Kidney (tissue), 22 donors: ENCODE measurements around the gene PRR15L. TPM values are rescaled to one million over a fixed set of nuclear protein-coding genes. Genes with fewer than 3 reads are reported as not detected.

Source experiments
- DNase-seq, 5 donors: peaks; one replicate each; pipeline ENCODE4 v3.0.0-alpha.2; 2013 to 2020
- FAIRE-seq: peaks from 2 replicates; lab custom pipeline; 2012; peaks lifted over from hg19 to GRCh38; lab: Jason Lieb, UNC
- H3K27ac ChIP-seq, 2 donors: one replicate each; pipeline ENCODE4 v1.7.0; 2013; ENCODE audit warnings: low read depth in 2 of 2, low read length in 2 of 2, inconsistent platforms in 1 of 2
- H3K27me3 ChIP-seq: one replicate; pipeline ENCODE4 v1.7.1; 2013; ENCODE audit warnings: low read length, inconsistent platforms; ENCODE audit not compliant: control insufficient read depth, insufficient read depth
- H3K36me3 ChIP-seq, 3 donors: one replicate each; pipeline versions ENCODE4 v1.7.0 to v1.7.1; 2013; ENCODE audit warnings: low read length in 3 of 3, control low read depth in 1 of 3, inconsistent platforms in 1 of 3; ENCODE audit not compliant: insufficient read depth in 3 of 3, control insufficient read depth in 2 of 3
- H3K4me1 ChIP-seq, 3 donors: one replicate each; pipeline versions ENCODE4 v1.7.0 to v1.7.1; 2013; ENCODE audit warnings: low read length in 3 of 3, inconsistent platforms in 1 of 3, low read depth in 1 of 3; ENCODE audit not compliant: control insufficient read depth in 2 of 3, insufficient read depth in 2 of 3
- H3K4me3 ChIP-seq, 3 donors: one replicate each; pipeline versions ENCODE4 v1.7.0 to v1.8.1; 2013; ENCODE audit warnings: low read length in 3 of 3, control low read depth in 1 of 3, inconsistent platforms in 1 of 3
- H3K9ac ChIP-seq, 3 donors: one replicate each; pipeline versions ENCODE4 v1.7.0 to v1.7.1; 2013; ENCODE audit warnings: low read length in 3 of 3, control low read depth in 1 of 3, inconsistent platforms in 1 of 3
- H3K9me3 ChIP-seq, 3 donors: one replicate each; pipeline versions ENCODE4 v1.7.0 to v1.7.1; 2013; ENCODE audit warnings: low read length in 3 of 3, control low read depth in 1 of 3, inconsistent platforms in 1 of 3; ENCODE audit not compliant: control insufficient read depth in 2 of 3, insufficient read depth in 1 of 3
- intact Hi-C: fragments of 100-400 bp; cut with DNase I; formaldehyde crosslinking; loops from one replicate; pipeline ENCODE4 v1.11.1; 2022
- long read RNA-seq, 10 donors: library from polyadenylated mRNA in 1 of 10; unstranded in 1 of 10; transcript quantifications; one replicate each; pipeline ENCODE4 v2.0.0 and lab custom pipeline, GENCODE V29; 2021 to 2026
- polyA plus RNA-seq: library from polyadenylated mRNA; stranded (reverse); fragments of 350-450 nt; fragmentation: Illumina TruSeq; extraction: RNeasy Lipid Tissue Mini Kit (QIAGEN cat#74804); gene quantifications from one replicate; pipeline ENCODE4 v1.2.3, GENCODE V29; 2014; ENCODE audit warnings: low read depth, low replicate concordance; ENCODE audit not compliant: insufficient read depth
- total RNA-seq: library from RNA; stranded (reverse); fragmentation: NEBNext Ultra II Directional; extraction: Animal tissue kit (Norgen Biotek cat#: 25700); gene quantifications from one replicate; pipeline ENCODE4 v1.2.1, GENCODE V29; 2021
- TF ChIP-seq, protein P1 (sequence below): IDR thresholded peaks from 3 replicates; pipeline ENCODE4 v1.5.1; 2012; ENCODE audit warnings: mild to moderate bottlenecking, moderate library complexity, borderline replicate concordance; ENCODE audit not compliant: insufficient read depth; ENCODE audit errors: extremely low read depth
- donor health status: control.
- donor health status: control.
- donor health status: control.
- donor health status: control.
- donor health status: control.
- donor health status: DM: yes; HTN: yes; CAD: no.
- donor health status: Normal renal cell carcinoma (clear cell type).

PRR15L gene, protein sequence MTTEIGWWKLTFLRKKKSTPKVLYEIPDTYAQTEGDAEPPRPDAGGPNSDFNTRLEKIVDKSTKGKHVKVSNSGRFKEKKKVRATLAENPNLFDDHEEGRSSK
- total RNA-seq (105 TPM), polyA plus RNA-seq (64.5 TPM)
- long read RNA-seq, donor 1, transcript PRR15L-201 (2 exons, 1,519 nt), result major isoform, 5 of 5 reads
- long read RNA-seq, donor 1, partial matches to known transcripts, result 0 of 5 reads
- long read RNA-seq, donor 1, other reads (novel, unspliced or antisense), result 0 of 5 reads
- long read RNA-seq, donor 2, transcript PRR15L-201 (2 exons, 1,519 nt), result major isoform, 5 of 5 reads
- long read RNA-seq, donor 2, partial matches to known transcripts, result 0 of 5 reads
- long read RNA-seq, donor 2, other reads (novel, unspliced or antisense), result 0 of 5 reads
- long read RNA-seq, donor 3, transcript PRR15L-201 (2 exons, 1,519 nt), result major isoform, 10 of 10 reads
- long read RNA-seq, donor 3, partial matches to known transcripts, result 0 of 10 reads
- long read RNA-seq, donor 3, other reads (novel, unspliced or antisense), result 0 of 10 reads
- long read RNA-seq, donor 4, partial matches to known transcripts, result 0 of 4 reads
- long read RNA-seq, donor 4, other reads (novel, unspliced or antisense), result 0 of 4 reads
- long read RNA-seq, donor 5, partial matches to known transcripts, result 0 of 1 reads
- long read RNA-seq, donor 5, other reads (novel, unspliced or antisense), result 0 of 1 reads
- long read RNA-seq, donor 6, transcript PRR15L-201 (2 exons, 1,519 nt), result major isoform, 12 of 12 reads
- long read RNA-seq, donor 6, partial matches to known transcripts, result 0 of 12 reads
- long read RNA-seq, donor 6, other reads (novel, unspliced or antisense), result 0 of 12 reads
- long read RNA-seq, donor 7, transcript PRR15L-201 (2 exons, 1,519 nt), result major isoform, 45 of 76 reads
- long read RNA-seq, donor 7, partial matches to known transcripts, result 18 of 76 reads
- long read RNA-seq, donor 7, other reads (novel, unspliced or antisense), result 13 of 76 reads
- long read RNA-seq, donor 8, partial matches to known transcripts, result 0 of 4 reads
- long read RNA-seq, donor 8, other reads (novel, unspliced or antisense), result 0 of 4 reads
- long read RNA-seq, donor 9, partial matches to known transcripts, result 0 of 3 reads
- long read RNA-seq, donor 9, other reads (novel, unspliced or antisense), result 0 of 3 reads
- long read RNA-seq, donor 10, result 0 reads

DNA sequence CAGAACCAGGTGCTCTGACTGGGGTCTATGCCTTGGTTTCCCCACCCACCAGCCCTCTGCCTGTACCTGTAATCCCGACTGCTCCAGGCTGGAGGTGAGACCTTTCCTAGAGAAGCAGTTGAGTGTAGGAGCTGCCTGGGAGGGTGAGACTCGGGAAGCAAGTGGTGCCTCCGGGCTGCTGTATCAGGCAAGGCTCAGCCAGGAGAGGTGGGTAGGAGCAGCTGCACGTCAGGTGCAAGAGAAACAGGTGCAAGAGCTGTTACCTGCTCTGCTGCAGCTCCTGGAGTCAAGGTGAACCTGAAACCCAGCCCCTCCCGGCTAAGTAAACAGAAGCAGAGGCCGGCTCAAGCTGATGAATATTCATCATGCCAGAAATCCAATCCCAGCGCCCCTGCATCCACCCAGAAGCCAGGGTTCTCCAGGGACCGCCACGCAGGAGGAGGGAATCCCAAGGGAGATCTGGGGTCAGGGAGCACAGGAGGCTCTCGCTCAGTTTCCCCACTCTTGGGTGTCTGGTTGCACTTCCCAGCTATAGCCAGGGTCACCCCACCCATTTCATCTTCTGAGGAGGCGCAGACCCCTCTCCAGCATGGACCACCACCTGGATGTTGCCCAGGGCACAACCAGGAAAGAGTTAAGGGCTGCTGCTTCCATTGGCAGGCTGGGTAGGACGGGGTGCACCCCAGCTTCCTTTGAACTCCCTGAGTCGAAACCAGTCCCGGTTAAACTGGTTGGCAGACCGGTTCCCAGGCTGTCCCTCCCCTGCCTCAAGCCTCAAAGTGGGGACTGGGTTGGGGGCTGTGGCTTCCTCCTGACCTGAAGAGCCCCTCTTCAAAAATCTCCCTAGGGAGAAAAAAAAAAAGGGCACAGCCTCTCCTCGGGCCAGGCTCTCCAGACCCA lies at the start of gene PRR15L:
Gene PRR15L, minus strand, starts transcription at position 293 of the 900 bp plus-strand sequence. CDS start 4,649 bp downstream, outside the sequence.
- TF ChIP-seq, protein P1, sequence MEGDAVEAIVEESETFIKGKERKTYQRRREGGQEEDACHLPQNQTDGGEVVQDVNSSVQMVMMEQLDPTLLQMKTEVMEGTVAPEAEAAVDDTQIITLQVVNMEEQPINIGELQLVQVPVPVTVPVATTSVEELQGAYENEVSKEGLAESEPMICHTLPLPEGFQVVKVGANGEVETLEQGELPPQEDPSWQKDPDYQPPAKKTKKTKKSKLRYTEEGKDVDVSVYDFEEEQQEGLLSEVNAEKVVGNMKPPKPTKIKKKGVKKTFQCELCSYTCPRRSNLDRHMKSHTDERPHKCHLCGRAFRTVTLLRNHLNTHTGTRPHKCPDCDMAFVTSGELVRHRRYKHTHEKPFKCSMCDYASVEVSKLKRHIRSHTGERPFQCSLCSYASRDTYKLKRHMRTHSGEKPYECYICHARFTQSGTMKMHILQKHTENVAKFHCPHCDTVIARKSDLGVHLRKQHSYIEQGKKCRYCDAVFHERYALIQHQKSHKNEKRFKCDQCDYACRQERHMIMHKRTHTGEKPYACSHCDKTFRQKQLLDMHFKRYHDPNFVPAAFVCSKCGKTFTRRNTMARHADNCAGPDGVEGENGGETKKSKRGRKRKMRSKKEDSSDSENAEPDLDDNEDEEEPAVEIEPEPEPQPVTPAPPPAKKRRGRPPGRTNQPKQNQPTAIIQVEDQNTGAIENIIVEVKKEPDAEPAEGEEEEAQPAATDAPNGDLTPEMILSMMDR, result no peak

DNA sequence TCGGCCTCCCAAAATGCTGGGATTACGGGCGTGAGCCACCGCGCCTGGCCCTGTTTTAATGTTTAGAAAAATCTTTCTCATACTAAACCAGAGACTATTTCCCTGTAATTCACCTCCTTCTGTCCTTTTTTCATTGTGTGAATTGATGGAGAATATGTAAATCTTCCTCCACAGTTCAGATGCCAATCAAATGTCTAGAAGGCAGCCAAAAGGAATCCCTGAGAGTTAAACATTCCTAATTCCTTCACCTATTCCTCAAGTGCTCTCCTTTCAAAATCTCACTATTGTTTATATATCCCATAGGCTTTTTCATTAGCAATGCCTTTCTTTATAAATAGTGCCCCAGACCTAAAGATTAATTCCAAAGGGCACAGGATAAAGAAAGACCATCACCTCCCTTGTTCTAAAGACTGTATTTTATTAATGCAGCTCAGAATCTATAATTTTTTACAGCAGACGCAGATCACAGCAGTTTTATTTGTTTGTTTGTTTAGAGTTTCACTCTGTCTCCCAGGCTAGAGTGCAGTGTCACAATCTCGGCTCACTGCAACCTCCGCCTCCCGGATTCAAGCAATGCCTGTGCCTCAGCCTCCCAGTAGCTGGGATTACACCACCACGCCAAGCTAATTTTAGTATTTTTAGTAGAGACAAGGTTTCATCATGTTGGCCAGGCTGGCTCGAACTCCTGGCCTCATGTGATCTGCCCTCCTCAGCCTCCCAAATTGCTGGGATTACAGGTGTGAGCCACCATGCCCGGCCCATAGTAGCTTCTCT lies 49.4 kb upstream of the PRR15L start:
- FAIRE-seq (no peak), DNase-seq (no peak)
- Histone ChIP-seq H3K4me1 (peaks cover 3 to 14% (median 7%) of the 10 kb centered on the region in 3 donors), H3K9me3 (no peaks in the 10 kb centered on the region), H3K4me3 (no peak overlapping the region), H3K27ac (no peak overlapping the region), H3K36me3 (no peaks in the 10 kb centered on the region), H3K9ac (no peak overlapping the region), H3K27me3 (no peaks in the 10 kb centered on the region)
- TF ChIP-seq, protein P1, result no peak
- intact Hi-C loops, result no loop called here

More for the DNA sequence above, at the start of gene PRR15L:
- Histone ChIP-seq H3K4me3 (peak within 1 kb of the TSS; percentile 44 to 86 (median 80)), H3K9ac (peak within 1 kb of the TSS; percentile 49 to 99 (median 72)), H3K4me1 (peaks cover 0 to 23% (median 20%) of the 10 kb centered on the region in 3 donors), H3K36me3 (no peaks in the 10 kb centered on the region), H3K9me3 (no peaks in the 10 kb centered on the region), H3K27me3 (no peaks in the 10 kb centered on the region), H3K27ac (peak within 1 kb of the TSS; percentile 84 to 95)
- DNase-seq (peak; percentile 72 to 86 (median 78)), FAIRE-seq (no peak)
- intact Hi-C loops, result no loop called here
